Fibroblast of skin of back (primary cell): ENCODE data around the gene ETHE1.

ENCODE experiments used
- DNase-seq: peaks from one replicate; pipeline ENCODE4 v3.0.0-alpha.2; 2013

The ETHE1 gene

GRCh38 chr19:43463381-43464133, 63.4 kb downstream of the ETHE1 start:
- DNase-seq, result peak; percentile 88

- no peak for DNase-seq
Observed at GRCh38 chr19:43462785-43463380, 64.1 kb downstream of the ETHE1 start.

- no peak for DNase-seq
Observed at GRCh38 chr19:43462383-43462782, 64.6 kb downstream of the ETHE1 start.

- no peak for DNase-seq
Observed at GRCh38 chr19:43461303-43461702, 65.7 kb downstream of the ETHE1 start.

- DNase-seq, result no peak
Observed at GRCh38 chr19:43460362-43461016, 66.5 kb downstream of the ETHE1 start.

- DNase-seq, result no peak
Observed at GRCh38 chr19:43457809-43458208, 69.2 kb downstream of the ETHE1 start.
